Activated T-helper 1 cell treated with anti-CD3 and anti-CD28 coated beads, Interleukin-2, amount 50 U/mL, for 16 hours (primary cell): ENCODE data around the gene CRTC1.

ENCODE experiments used
- DNase-seq, 2 donors: peaks; one replicate each; pipeline ENCODE4 v3.0.0-alpha.2; 2020; ENCODE audit warnings: low read depth in 1 of 2, low spot score in 1 of 2

CRTC1 gene

DNA sequence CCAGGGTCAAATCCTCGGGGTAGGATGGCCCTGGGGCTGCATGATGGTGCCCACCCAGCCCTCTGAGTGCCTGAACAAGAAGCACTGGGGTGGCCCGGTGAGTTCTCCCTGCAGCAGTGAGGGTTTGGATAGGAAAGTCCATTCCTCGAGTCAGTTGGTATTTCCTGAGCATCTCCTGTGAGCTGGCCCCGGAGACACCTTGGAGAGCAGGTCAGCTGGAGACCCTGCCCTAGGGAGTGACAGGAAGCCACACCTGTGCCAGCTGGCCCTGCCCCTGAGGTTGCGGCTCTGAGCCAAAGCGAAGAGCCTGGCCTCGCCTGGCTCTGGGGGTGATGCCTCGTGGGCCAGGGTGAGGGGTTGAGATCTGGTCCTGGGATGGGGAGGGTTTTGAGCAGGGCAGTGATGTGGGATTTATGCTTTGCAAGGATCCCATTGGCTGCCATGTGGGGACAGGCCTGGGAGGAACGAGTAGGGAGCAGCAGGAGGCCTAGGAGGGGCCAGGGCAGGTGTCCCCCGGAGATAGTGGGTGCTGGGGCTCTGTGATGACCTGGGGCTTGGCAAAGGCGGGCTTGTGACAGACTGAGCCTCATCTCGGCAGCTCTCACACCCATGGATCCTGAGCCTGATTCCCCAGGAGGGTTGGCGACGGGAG, 16.0 kb downstream of the CRTC1 start:
- no peak for DNase-seq

DNA sequence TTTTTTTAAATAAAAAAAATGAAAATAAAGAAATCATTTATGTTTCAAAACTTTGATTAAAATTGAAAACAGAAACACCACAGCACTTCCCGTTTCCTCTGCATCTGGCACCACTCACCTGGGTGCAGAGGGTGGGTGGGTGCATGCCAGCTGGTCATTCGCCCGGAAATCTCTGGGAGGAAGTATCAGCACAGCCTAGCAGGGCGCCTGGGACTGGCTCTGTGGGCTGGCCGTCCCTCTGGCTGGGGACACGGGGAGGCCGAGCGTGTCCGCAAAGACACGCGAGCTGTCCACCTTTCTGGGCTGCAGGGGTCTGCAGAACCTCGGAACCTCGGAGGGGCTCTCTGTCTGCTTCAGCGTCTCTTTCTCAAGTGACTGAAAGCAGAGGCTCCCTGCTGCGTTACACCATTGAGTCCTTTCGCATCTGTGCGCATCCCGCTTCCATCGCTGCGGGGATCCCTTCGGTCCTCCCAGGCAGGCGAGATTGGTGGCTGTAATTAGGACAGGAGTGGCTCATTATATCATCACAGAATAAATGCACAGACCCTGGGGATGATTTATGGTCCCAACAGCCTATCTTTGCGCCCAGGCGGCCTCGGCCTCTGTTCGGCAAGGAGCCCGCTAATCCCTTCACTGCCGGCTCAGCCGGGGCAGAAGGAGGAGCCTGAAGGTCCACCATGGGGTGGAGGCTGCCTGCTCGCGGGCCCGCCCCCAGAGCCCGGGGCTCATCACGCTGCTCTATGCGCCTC, 17.2 kb downstream of the CRTC1 start:
- peak; percentile 48 to 54 for DNase-seq

DNA sequence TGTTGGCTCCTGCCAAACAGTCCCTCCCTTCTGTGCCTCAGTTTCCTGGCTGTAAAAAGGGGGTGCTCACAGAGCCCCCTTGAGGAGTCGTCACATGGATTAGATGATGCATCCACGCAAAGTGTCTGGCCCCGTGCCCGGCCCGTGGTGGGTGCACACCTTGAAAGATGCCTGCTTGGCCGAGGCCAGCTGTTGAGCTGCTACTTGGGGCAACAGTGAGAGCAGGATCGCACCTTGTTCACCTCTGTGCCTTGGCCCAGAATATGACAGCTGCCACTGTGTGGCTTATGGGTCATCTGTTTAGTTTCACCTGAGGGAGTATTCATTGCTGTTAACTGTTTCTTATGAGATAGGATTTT, 17.7 kb downstream of the CRTC1 start:
- no peak for DNase-seq

DNA sequence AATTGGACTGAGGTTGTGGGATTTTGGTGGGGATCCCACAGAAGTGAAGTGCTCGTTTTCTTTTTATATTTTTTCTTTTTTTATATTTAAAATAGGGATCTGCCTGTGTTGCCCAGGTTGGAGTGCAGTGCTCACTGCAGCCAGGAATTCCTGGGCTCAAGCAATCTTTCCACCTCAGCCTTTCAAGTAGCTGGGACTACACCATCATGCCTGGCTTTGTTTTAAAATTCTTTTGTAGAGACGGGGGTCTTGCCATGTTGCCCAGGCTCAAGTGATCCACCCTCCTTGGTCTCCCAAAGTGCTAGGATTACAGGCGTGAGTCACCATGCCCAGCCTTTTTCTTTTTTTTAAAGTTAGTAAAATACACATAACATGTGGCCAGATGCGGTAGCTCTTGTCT, 20.6 kb downstream of the CRTC1 start:
- no peak for DNase-seq

DNA sequence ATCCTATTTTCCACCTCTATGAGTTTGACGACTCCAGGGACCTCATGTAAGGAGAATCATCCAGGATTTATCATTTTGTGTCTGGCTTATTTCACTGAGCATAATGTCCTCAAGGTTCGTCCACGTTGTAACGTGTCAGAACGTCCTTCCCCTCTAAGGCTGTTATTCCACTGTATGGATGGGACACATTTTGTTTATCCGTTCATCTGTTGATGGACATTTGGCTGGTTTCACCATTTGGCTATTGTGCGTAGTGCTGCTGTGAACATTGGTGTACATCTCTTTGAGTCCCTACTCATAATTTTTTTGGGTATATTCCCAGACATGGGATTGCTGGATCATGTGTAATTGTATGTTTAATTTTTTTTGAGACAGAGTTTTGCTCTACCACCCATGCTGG, 21.5 kb downstream of the CRTC1 start:
- no peak for DNase-seq

DNA sequence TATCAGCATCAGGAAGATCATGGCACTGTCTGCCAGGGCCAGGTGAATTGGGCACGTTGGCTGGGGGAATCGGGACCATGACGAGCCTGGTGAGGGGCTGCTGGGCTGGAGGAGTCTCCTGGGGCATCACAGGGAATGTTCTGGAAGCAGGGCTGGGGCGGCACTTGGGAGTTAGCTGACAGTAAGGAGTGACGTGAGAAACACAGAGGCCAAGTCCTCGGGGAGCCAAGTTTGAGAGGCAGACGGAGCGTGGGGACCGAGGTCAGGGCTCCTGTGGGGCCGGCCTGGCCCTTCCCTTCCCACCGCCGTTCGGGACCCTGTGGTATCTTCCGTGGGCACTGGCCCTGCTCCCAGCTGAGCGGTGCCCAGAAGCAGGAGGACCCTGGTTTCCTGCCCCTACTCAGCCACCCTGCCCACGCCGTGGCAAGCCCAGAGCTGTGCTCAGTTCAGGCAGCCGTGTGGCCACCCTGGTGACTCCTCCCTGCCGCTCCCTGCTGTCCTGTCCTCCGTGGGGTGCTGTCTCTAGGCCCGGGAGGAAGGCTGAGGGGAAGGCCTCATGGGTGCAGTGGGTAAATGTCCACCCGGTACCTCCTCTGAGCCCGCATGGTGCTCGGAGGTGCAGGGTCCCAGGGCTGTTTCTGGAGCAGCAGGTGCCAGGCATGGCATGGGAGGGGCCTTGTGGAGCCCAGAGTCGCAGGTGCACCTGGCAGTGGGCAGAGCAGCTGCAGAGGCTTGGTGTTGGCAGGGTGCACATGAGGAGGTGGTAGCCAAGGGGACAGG, 25.2 kb downstream of the CRTC1 start:
- no peak for DNase-seq

DNA sequence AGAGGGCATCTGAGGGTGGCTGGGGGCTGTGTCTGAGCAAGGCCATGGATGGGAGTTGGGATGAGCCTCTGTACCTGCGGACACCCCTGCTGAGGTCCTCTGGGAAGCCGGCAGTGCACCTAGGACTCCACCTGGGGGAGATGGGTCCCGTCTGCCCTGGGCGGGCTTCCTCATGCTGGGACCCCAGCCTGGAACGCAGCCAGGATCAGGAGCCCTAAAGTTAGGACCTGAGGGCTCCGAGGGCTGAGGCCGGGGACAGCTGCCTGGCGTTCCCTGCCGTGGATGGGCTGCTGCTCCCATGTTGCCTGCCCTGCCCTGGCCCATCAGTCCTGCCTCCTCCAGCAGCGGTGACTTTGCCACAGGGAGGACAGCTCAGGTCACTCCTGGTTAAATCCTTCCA, 26.1 kb downstream of the CRTC1 start:
- DNase-seq, result no peak

DNA sequence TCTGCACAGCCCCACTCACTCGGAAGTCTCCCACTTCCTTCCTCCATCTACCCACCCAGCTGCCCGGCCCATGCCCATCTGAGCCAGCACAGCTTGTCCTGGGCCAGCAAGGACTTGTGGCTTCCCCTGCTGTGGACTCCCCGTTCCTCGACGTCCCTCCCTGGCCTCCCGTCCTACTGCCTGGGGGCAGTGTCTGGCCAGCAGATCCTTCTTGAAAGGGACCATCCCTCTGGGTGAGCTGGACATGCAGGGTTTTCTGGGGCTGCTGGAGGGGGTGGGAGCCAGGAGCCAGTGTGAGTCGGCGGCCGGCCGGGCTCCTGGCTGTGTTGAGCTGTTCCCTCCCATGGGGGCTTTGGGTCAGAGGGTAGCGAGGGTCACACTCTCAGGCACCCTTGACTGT, 26.7 kb downstream of the CRTC1 start:
- no peak for DNase-seq

DNA sequence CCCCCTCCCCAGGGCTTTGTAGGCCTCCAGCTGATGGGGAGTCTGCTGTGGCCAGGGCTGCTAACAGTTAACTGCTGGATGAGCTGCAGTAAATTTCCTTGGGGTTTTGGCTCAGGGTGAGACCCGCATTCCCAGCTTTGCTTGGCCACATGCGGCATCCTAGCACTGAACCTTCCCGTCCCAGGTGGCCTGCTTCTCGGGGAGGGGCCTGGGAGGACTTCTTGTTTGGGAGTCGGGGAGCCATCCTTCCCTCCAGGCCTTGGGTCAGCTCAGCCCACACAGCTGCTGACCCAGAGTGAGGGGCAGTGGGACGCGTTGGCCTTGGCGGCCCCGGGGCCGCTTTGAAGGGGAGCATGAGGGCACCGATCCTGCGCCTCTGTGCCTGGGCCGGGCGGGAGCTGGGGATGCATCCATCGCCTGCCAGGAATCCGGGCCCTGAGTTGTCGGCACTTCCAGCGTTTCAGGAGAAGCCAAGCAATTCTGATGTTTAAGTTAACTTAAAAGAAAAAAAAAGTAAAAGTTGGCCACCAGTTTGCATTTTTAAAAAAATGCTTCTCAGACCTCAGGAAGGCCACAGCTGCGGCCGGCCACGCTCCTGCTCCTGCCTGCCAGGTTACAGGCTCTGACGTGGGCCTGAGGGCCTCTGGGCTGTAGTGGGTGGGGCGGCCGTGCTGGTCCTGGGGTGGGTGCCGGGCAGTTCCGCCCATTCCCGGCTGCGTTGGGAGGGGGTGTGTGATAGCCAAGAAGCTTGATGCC, 27.7 kb downstream of the CRTC1 start:
- no peak for DNase-seq

DNA sequence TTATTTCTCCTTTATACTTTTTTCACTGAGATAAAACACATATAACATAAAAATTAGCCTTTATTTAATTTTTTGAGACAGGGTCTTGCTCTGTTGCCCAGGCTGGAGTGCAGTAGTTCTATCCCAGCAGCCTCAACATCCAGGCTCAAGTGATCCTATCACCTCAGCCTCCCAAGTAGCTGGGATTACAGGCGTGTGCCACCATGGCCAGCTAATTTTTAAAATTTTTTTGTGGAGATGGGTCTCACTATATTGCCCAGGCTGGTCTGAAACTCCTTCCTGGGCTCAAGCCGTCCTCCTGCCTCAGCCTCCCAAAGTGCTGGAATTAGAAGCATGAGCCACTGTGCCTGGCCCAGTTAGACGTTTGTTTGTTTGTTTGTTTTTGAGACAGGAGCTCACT, 28.4 kb downstream of the CRTC1 start:
- no peak for DNase-seq

DNA sequence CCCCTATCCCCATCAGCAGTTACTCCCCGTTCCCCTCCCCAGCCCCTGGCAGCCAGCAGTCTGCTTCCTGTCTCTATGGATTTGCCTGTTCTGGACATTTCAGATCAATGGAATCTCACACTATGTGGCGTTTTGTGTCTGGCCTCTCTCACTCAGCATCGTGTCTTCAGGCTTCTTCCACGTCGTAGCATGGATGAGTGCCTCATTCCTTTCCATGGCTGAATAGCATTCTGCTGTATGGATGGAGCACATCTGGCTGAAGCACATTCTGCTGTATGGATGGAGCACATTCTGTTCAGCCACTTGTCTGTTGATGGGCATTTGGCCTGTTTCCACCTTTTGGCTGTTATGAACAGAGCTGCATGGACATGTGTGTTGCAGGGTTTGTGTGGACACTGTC, 29.5 kb downstream of the CRTC1 start:
- DNase-seq, result no peak

DNA sequence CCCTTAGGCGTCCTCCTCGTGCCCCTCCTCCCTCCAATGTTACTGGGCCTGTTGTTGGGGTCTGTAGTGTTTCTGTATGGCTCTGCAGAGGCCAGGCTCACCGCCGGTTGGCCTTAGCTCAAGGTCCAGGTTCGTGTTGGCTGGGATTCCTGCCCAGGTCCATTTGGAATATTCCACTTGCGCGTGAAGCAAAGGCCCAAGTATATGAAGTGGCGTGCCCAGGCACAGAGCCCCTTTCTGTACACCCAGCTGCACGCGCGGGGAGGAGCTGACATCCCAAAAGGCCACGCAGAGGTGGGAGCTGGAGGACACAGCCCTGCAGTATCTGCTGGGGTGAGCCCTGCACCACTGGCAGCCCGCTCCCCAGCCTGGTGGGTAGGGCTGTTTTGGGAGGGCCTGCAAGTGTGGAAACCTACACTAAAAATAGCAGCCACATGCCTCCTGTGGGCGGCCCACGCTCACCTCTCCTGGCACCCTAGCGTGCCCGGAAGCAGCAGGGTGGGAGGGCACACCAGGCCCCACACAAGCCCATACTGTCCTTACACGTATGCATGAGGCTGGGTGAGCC, 30.2 kb downstream of the CRTC1 start:
- DNase-seq, result no peak

DNA sequence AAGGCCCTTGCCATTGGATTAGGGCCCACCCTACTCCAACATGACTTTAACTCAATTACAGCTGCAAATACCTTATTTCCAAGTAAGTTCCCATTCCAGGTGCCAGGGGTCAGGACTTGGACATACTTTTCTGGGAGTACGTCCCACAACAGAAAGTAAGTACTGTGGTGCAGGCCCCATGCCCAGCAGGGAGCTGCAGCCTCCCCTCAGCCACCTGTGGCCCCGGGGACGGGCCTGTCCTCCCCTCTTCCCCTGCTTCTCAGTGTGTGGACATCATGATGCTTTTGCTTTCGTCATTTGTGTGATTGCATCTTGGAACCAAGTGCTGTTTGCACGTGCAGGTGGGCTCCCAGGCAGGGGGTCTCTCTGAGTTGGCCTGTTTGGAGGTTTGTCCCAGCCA, 31.9 kb downstream of the CRTC1 start:
- no peak for DNase-seq

DNA sequence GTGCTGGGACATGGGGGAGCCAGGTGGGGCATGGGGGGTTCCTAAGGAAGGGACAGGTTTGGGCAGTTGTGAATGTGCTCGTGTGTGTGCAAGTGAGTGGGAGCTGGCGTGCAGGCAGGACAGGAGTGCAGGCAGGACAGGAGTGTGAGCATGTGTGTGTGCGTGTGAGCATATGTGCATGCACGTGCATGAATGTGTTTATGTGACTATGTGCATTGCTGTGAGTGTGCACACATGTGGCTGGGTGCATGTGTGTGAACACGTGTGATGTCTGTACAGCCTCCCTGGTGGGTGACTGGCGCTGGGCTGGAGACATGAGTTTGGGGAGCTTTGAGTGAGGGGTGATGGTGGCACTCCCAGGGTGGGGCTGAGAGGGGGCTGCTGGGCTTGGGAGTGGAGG, 33.4 kb downstream of the CRTC1 start:
- no peak for DNase-seq

DNA sequence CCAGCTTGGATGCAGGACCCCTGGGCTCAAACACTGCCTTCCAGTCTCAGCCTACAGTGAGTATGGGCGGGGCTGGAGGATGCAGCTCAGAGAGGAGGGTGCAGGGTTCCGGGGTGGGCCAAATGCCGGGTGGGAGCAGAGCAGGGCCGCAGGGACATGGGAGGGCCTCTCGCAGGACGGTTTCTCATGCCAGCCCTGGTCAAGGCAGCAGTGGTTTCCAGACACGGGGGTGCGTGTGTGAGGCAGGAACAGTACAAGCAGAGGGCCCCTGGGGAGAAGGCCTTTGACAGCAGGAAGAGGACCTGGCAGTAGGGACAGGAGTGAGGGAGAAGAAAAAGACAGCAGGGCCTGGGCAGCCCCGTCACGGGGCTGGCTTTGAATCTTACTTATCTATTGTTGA, 34.1 kb downstream of the CRTC1 start:
- no peak for DNase-seq

DNA sequence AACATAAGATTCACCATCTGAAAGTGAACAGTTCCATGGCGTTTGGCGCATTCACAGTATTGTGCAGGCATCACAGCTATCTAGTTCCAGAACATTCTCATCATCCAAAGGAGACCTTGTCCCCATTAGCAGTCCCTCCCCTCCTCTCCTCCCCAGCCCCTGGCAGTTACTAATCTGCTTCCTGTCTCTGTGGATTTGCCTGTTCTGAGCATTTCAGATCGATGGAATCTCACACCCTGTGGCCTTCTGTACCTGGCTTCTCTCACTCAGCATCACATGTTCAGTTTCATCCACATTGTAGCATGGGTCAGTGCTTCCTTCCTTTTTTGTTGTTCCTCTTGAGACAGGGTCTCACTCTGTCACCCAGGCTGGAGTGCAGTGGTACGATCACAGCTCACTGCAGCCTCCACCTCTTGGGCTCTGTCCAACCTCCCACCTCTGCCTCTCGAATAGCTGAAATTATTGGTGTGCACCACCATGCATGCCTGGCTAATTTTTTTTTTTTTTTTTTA, 34.6 kb downstream of the CRTC1 start:
- DNase-seq, result no peak

DNA sequence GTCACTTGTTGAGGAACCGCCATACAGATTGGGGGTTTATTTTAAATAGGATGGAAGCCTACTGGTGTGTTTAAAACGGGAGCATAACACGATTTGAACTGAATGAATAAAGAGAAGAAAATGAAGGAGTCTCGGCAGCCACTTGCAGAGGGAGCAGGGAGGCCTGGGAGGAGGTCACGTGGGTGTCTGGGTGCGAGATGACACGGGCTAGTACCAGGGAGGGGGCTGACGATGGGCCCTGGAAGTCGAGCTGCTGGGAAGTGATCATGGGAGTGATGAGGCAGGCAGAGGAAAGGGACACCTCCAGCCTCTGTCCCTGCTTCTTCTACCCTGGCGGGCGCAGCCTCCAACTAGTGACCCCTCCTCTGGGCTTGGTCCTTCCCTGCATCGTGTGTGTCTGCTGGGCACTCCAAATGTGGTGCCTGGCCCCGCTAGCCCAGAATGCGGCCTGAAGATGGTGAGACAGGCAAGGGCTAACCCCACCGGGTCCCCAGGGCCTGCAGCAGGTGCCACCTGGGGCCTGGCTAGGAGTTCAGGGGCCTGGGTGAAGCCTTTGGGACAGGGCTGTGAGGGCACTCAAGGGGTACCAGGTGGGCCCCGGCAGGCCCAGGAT, 35.5 kb downstream of the CRTC1 start:
- DNase-seq, result no peak

DNA sequence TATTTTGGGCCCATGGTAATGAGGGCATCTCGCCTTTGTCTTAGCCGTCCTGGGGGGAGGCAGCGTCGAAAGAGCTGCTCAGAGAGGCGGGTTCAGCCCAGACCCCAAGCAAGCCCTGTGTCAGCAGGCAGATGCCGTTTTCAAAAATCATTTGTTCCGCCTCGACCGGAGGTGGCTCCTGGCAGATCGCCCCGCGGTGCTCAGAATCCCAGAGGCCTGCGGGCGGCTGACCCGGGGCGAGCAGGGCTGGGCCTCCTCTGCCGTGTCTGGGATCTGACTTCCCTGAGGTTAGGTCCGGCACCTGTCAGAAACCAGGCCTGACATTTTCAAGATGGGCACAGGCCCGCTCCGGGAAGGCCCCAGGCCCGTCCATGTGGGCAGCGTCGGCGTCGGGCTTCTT, 36.1 kb downstream of the CRTC1 start:
- DNase-seq, result no peak

DNA sequence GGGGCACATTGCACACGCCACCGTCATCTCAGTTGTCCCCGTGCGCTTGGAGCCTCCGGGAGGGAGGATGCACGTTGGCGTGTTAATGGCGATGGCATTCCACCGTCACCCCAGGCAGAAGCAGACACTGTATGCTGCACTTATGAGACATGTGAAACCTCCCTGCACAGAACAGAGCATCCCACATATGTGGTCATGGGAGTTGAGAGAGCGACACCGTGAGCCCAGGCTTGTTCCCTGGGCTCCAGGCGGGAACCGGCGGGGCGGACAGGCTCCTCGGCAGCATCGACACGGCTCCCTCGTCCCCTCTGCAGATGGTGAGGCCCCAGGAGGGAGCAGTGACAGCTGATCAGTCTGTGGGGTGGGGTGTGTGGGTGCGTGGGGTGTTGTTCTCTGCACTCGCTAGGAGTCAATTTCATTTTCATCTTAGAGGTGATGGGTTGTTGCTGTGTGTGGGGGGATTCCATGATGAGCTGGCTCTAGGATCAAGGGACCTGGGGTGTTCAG, 40.4 kb downstream of the CRTC1 start:
- DNase-seq, result no peak
